Endodermal cell (in vitro differentiated cells): ENCODE measurements around the gene LRP2. TPM values are rescaled to one million over a fixed set of nuclear protein-coding genes. Genes with fewer than 3 reads are reported as not detected.

ENCODE experiments used
- DNase-seq: peaks from one replicate; pipeline ENCODE4 v3.0.0-alpha.2; 2017
- H3K27ac ChIP-seq: 2 replicates; pipeline ENCODE4 v1.5.1; 2013; ENCODE audit warnings: mild to moderate bottlenecking, low read depth, low read length, moderate library complexity
- H3K27me3 ChIP-seq: 2 replicates; pipeline ENCODE4 v1.6.1; 2013; ENCODE audit warnings: mild to moderate bottlenecking, low read length, moderate library complexity; ENCODE audit not compliant: insufficient read depth, control insufficient read depth, poor library complexity, severe bottlenecking
- H3K36me3 ChIP-seq: 2 replicates; pipeline ENCODE4 v1.7.0; 2013; ENCODE audit warnings: mild to moderate bottlenecking, low read length, moderate library complexity; ENCODE audit not compliant: control insufficient read depth, insufficient read depth
- H3K4me1 ChIP-seq: one replicate; pipeline ENCODE4 v1.7.0; 2013; ENCODE audit warnings: low read length; ENCODE audit not compliant: control insufficient read depth, insufficient read depth
- H3K4me3 ChIP-seq: 2 replicates; pipeline ENCODE4 v1.5.1; 2013; ENCODE audit warnings: mild to moderate bottlenecking, low read length, moderate library complexity
- H3K9ac ChIP-seq: 2 replicates; pipeline ENCODE4 v1.6.1; 2013; ENCODE audit warnings: mild to moderate bottlenecking, low read length, moderate library complexity; ENCODE audit not compliant: poor library complexity, severe bottlenecking; ENCODE audit errors: extremely low read depth
- H3K9me3 ChIP-seq: 2 replicates; pipeline ENCODE4 v1.6.1; 2013; ENCODE audit warnings: mild to moderate bottlenecking, low read length, moderate library complexity; ENCODE audit not compliant: control insufficient read depth
- H3K27ac Mint-ChIP-seq: 2 replicates; pipeline ENCODE4 v1.8.0; 2020; ENCODE audit warnings: mixed read lengths
- H3K27me3 Mint-ChIP-seq: 2 replicates; pipeline ENCODE4 v1.8.0; 2021; ENCODE audit warnings: mild to moderate bottlenecking, mixed read lengths; ENCODE audit not compliant: insufficient read depth
- H3K36me3 Mint-ChIP-seq: 2 replicates; pipeline ENCODE4 v1.8.0; 2020; ENCODE audit warnings: low read depth, mixed read lengths
- H3K4me1 Mint-ChIP-seq: 2 replicates; pipeline ENCODE4 v1.8.0; 2020; ENCODE audit warnings: mixed read lengths
- H3K4me3 Mint-ChIP-seq: 2 replicates; pipeline ENCODE4 v1.8.0; 2020; ENCODE audit warnings: mild to moderate bottlenecking, moderate library complexity, mixed read lengths
- H3K9me3 Mint-ChIP-seq: 2 replicates; pipeline ENCODE4 v1.8.0; 2020; ENCODE audit warnings: mild to moderate bottlenecking, mixed read lengths
- CTCF ChIP-seq: fragments of 200-600 bp; sonication (generic); conservative IDR thresholded peaks from 2 replicates; pipeline ENCODE4 v1.5.0; 2021; ENCODE audit warnings: antibody characterized with exemption, mild to moderate bottlenecking
- WGBS, 2 experiments: methylation state at CpG; one replicate each; pipeline versions ENCODE4 v1.1.5 to v1.1.7; 2013; ENCODE audit warnings: missing lambda C conversion rate in 2 of 2, mixed read lengths in 1 of 2; ENCODE audit not compliant: insufficient coverage in 1 of 2, insufficient read length in 1 of 2; 5-methylcytosine and 5-hydroxymethylcytosine counted together
- total RNA-seq, 2 donors: library from RNA; stranded (reverse); fragmentation: NEBNext Ultra II Directional in 1 of 2; extraction: Animal tissue kit (Norgen Biotek cat#: 25700) in 1 of 2; gene quantifications; 2 replicates in 1 of 2; 3 replicates in 1 of 2; pipeline ENCODE4 v1.2.1, GENCODE V29; 2021

Gene LRP2
- total RNA-seq, 2 donors from 2014 or later = 2.2 to 3.5 TPM

GRCh38 chr2:169116327-169116726 lies 246.0 kb downstream of the LRP2 start:
- H3K27me3 Mint-ChIP-seq = peaks cover 7% of the 10 kb centered on the region
- WGBS, 2 experiments = 87 to 100% methylated on average over 2 of the region's 2 CpGs
- peaks cover 5% of the 10 kb centered on the region for H3K4me1 Mint-ChIP-seq
- H3K27me3 ChIP-seq = no peaks in the 10 kb centered on the region
- no peaks in the 10 kb centered on the region for H3K9me3 ChIP-seq
- no peak overlapping the region for H3K4me3 Mint-ChIP-seq
- no peaks in the 10 kb centered on the region for H3K36me3 Mint-ChIP-seq
- H3K4me1 ChIP-seq = no peaks in the 10 kb centered on the region
- no peak overlapping the region for H3K4me3 ChIP-seq
- no peaks in the 10 kb centered on the region for H3K36me3 ChIP-seq
- no peak overlapping the region for H3K27ac ChIP-seq
- no peaks in the 10 kb centered on the region for H3K9me3 Mint-ChIP-seq
- no peak for TF ChIP-seq CTCF
- no peak overlapping the region for H3K27ac Mint-ChIP-seq
- DNase-seq = no peak
- H3K9ac ChIP-seq = no peak overlapping the region

- Mint-ChIP-seq H3K27me3 (peaks cover 12% of the 10 kb centered on the region), H3K27ac (no peak overlapping the region), H3K4me3 (no peak overlapping the region), H3K9me3 (no peaks in the 10 kb centered on the region), H3K4me1 (peaks cover 8% of the 10 kb centered on the region), H3K36me3 (no peaks in the 10 kb centered on the region)
- Histone ChIP-seq H3K4me3 (no peak overlapping the region), H3K36me3 (no peaks in the 10 kb centered on the region), H3K9ac (no peak overlapping the region), H3K9me3 (no peaks in the 10 kb centered on the region), H3K27me3 (no peaks in the 10 kb centered on the region), H3K4me1 (no peaks in the 10 kb centered on the region), H3K27ac (no peak overlapping the region)
- 90 to 94% methylated on average over 4 of the region's 4 CpGs for WGBS, 2 experiments
- DNase-seq = no peak
- no peak for TF ChIP-seq CTCF
Measured at GRCh38 chr2:169114056-169114455, 248.3 kb downstream of the LRP2 start.

GRCh38 chr2:169112841-169113240 lies 249.5 kb downstream of the LRP2 start:
- Histone ChIP-seq H3K9me3 (no peaks in the 10 kb centered on the region), H3K27ac (no peak overlapping the region), H3K4me1 (no peaks in the 10 kb centered on the region), H3K9ac (no peak overlapping the region), H3K27me3 (no peaks in the 10 kb centered on the region), H3K36me3 (no peaks in the 10 kb centered on the region), H3K4me3 (no peak overlapping the region)
- WGBS, 2 experiments = 91 to 100% methylated on average over 1 to 6 of the region's 6 CpGs
- no peak overlapping the region for H3K27ac Mint-ChIP-seq
- H3K4me3 Mint-ChIP-seq = no peak overlapping the region
- no peak for DNase-seq
- H3K4me1 Mint-ChIP-seq = peaks cover 8% of the 10 kb centered on the region
- no peaks in the 10 kb centered on the region for H3K9me3 Mint-ChIP-seq
- no peak for TF ChIP-seq CTCF
- peaks cover 16% of the 10 kb centered on the region for H3K27me3 Mint-ChIP-seq
- no peaks in the 10 kb centered on the region for H3K36me3 Mint-ChIP-seq
